H1 (cell line): ENCODE results near the gene C3orf52. TPM values are rescaled to one million over a fixed set of nuclear protein-coding genes. Genes with fewer than 3 reads are reported as not detected.

Experiments used
- CTCF ChIA-PET: fragments of 300-600 bp; sonication (Branson Sonifier 250); formaldehyde crosslinking; loops from one replicate; lab custom pipeline; 2021; ENCODE audit not compliant: partially characterized antibody; lab: Charles Lee
- POLR2A ChIA-PET: fragments of 300-600 bp; sonication (Branson Sonifier 250); formaldehyde crosslinking; loops from one replicate; lab custom pipeline; 2021; ENCODE audit warnings: inconsistent platforms; ENCODE audit not compliant: partially characterized antibody; lab: Charles Lee
- DNase-seq, 2 experiments: peaks; one replicate each; pipeline versions ENCODE4 v3.0.0 to v3.0.0-alpha.2; 2010 to 2022; ENCODE audit warnings: low spot score in 2 of 2, low read depth in 1 of 2, mixed read lengths in 1 of 2
- FAIRE-seq: peaks from 2 replicates; lab custom pipeline; 2011; peaks lifted over from hg19 to GRCh38; lab: Jason Lieb, UNC
- H2AFZ ChIP-seq: 2 replicates; pipeline ENCODE4 v1.8.1; 2012; ENCODE audit warnings: low read length, inconsistent platforms
- H2AK5ac ChIP-seq: 2 replicates; pipeline ENCODE4 v1.6.1; 2013; ENCODE audit warnings: low read depth, low read length
- H2BK120ac ChIP-seq: replicated peaks from 2 replicates; pipeline ENCODE3; 2013; ENCODE audit warnings: low read depth, low read length, inconsistent platforms
- H2BK12ac ChIP-seq: 2 replicates; pipeline ENCODE4 v1.6.1; 2013; ENCODE audit warnings: low read depth, low read length
- H2BK15ac ChIP-seq: 2 replicates; pipeline ENCODE4 v1.6.1; 2013; ENCODE audit warnings: low read length
- H2BK20ac ChIP-seq: 2 replicates; pipeline ENCODE4 v1.6.1; 2013; ENCODE audit warnings: low read length
- H2BK5ac ChIP-seq: 2 replicates; pipeline ENCODE4 v1.6.1; 2013; ENCODE audit warnings: low read depth, low read length
- H3K14ac ChIP-seq: 2 replicates; pipeline ENCODE4 v1.6.1; 2013; ENCODE audit warnings: inconsistent platforms; ENCODE audit not compliant: insufficient read length
- H3K18ac ChIP-seq: 2 replicates; pipeline ENCODE4 v1.6.1; 2013; ENCODE audit warnings: low read length; ENCODE audit errors: extremely low read depth
- H3K23ac ChIP-seq: 2 replicates; pipeline ENCODE4 v1.6.1; 2013; ENCODE audit warnings: inconsistent platforms; ENCODE audit not compliant: insufficient read length
- H3K23me2 ChIP-seq: 2 replicates; pipeline ENCODE4 v1.6.1; 2013; ENCODE audit warnings: low read depth, low read length
- H3K27ac ChIP-seq: 2 replicates; pipeline ENCODE4 v1.6.1; 2011; ENCODE audit warnings: low read depth, low read length, inconsistent platforms
- H3K27me3 ChIP-seq, 4 experiments: replicated peaks in 1 of 4; 1 replicate in 1 of 4; 2 replicates in 3 of 4; pipeline versions ENCODE4 v1.6.1 to v1.8.1; 2011 to 2013; ENCODE audit warnings: low read length in 3 of 4, mild to moderate bottlenecking in 3 of 4, inconsistent platforms in 2 of 4, mixed read lengths in 2 of 4, moderate library complexity in 1 of 4; ENCODE audit not compliant: control insufficient read depth in 3 of 4, insufficient read depth in 3 of 4; ENCODE audit errors: extremely low read depth in 1 of 4
- H3K36me3 ChIP-seq, 4 experiments: 2 replicates each; pipeline versions ENCODE4 v1.6.1 to v1.8.1; 2011 to 2013; ENCODE audit warnings: mild to moderate bottlenecking in 4 of 4, low read length in 3 of 4, moderate library complexity in 2 of 4, control low read depth in 1 of 4, inconsistent platforms in 1 of 4; ENCODE audit not compliant: insufficient read depth in 4 of 4, control insufficient read depth in 2 of 4
- H3K4ac ChIP-seq: replicated peaks from 2 replicates; pipeline ENCODE3; 2013; ENCODE audit warnings: low read length, low read depth, mixed read lengths, inconsistent platforms; ENCODE audit not compliant: insufficient read length
- H3K4me1 ChIP-seq, 4 experiments: replicated peaks in 1 of 4; 1 replicate in 1 of 4; 2 replicates in 3 of 4; pipeline versions ENCODE4 v1.6.1 to v1.8.1; 2011 to 2013; ENCODE audit warnings: low read length in 3 of 4, inconsistent platforms in 2 of 4, mixed read lengths in 1 of 4; ENCODE audit not compliant: insufficient read depth in 4 of 4, control insufficient read depth in 3 of 4
- H3K4me2 ChIP-seq, 2 experiments: 2 replicates each; pipeline versions ENCODE4 v1.6.1 to v1.8.1; 2011 to 2013; ENCODE audit warnings: low read depth in 2 of 2, low read length in 2 of 2, control low read depth in 1 of 2, inconsistent platforms in 1 of 2, mild to moderate bottlenecking in 1 of 2; ENCODE audit not compliant: insufficient read depth in 1 of 2
- H3K4me3 ChIP-seq, 4 experiments: fragments of 200-600, 300-600 bp in 1 of 4; sonication (generic), shearing (Covaris generic), sonication (Bioruptor Twin) in 1 of 4; 2 replicates each; pipeline versions ENCODE4 v1.5.1 to v1.8.1; 2011 to 2016; ENCODE audit warnings: low read length in 4 of 4, low read depth in 3 of 4, control low read depth in 2 of 4, inconsistent platforms in 2 of 4, mild to moderate bottlenecking in 2 of 4, mixed read lengths in 1 of 4, moderate library complexity in 1 of 4; ENCODE audit not compliant: insufficient read depth in 2 of 4; ENCODE audit errors: extremely low read depth in 1 of 4
- H3K56ac ChIP-seq: replicated peaks from 2 replicates; pipeline ENCODE3; 2013; ENCODE audit warnings: low read depth, mild to moderate bottlenecking, mixed read lengths, low read length, inconsistent platforms; ENCODE audit not compliant: insufficient read length
- H3K79me1 ChIP-seq: 2 replicates; pipeline ENCODE4 v1.6.1; 2013; ENCODE audit warnings: low read depth, low read length, control low read depth
- H3K79me2 ChIP-seq, 2 experiments: 2 replicates each; pipeline versions ENCODE4 v1.6.1 to v1.8.1; 2012 to 2013; ENCODE audit warnings: low read length in 2 of 2, mild to moderate bottlenecking in 2 of 2, inconsistent platforms in 1 of 2; ENCODE audit not compliant: insufficient read depth in 2 of 2, control insufficient read depth in 1 of 2
- H3K9ac ChIP-seq, 4 experiments: replicated peaks in 1 of 4; 1 replicate in 1 of 4; 2 replicates in 3 of 4; pipeline versions ENCODE4 v1.6.1 to v1.8.1; 2011 to 2013; ENCODE audit warnings: low read depth in 3 of 4, low read length in 3 of 4, control low read depth in 2 of 4, mild to moderate bottlenecking in 2 of 4, moderate library complexity in 2 of 4, inconsistent platforms in 1 of 4; ENCODE audit errors: extremely low read depth in 1 of 4
- H3K9me3 ChIP-seq, 2 experiments: 2 replicates each; pipeline versions ENCODE4 v1.6.1 to v1.8.1; 2012 to 2013; ENCODE audit warnings: mild to moderate bottlenecking in 2 of 2, moderate library complexity in 2 of 2, control low read depth in 1 of 2, inconsistent platforms in 1 of 2, low read depth in 1 of 2, low read length in 1 of 2, mixed read lengths in 1 of 2; ENCODE audit not compliant: insufficient read depth in 2 of 2
- H4K20me1 ChIP-seq, 2 experiments: replicated peaks in 1 of 2; 2 replicates each; pipeline versions ENCODE3 to v1.8.1; 2011 to 2013; ENCODE audit warnings: inconsistent platforms in 2 of 2, low read length in 2 of 2, mild to moderate bottlenecking in 1 of 2; ENCODE audit not compliant: insufficient read depth in 2 of 2, control insufficient read depth in 1 of 2
- H4K5ac ChIP-seq: 2 replicates; pipeline ENCODE4 v1.6.1; 2013; ENCODE audit warnings: low read length, low read depth, mixed read lengths, inconsistent platforms; ENCODE audit not compliant: insufficient read length
- H4K8ac ChIP-seq: 2 replicates; pipeline ENCODE4 v1.8.0; 2013; ENCODE audit warnings: mild to moderate bottlenecking, moderate library complexity, low read length, inconsistent platforms; ENCODE audit not compliant: insufficient read depth; ENCODE audit errors: extremely low read depth
- H4K91ac ChIP-seq: replicated peaks from 2 replicates; pipeline ENCODE3; 2013; ENCODE audit warnings: low read length, mixed read lengths, inconsistent platforms; ENCODE audit not compliant: insufficient read length
- CHD2 ChIP-seq: IDR thresholded peaks from 2 replicates; pipeline ENCODE4 v1.6.1; 2012; ENCODE audit warnings: low read length, improper control_type of control experiment
- CTCF ChIP-seq, 3 experiments: IDR thresholded peaks; 1 replicate in 2 of 3; 2 replicates in 1 of 3; pipeline versions ENCODE4 v1.5.1 to v1.6.1; 2011; ENCODE audit warnings: low read length in 3 of 3, mild to moderate bottlenecking in 3 of 3, inconsistent platforms in 2 of 3, low read depth in 1 of 3, moderate library complexity in 1 of 3; ENCODE audit not compliant: insufficient read depth in 1 of 3; ENCODE audit errors: control extremely low read depth in 1 of 3
- POLR2AphosphoS5 ChIP-seq: IDR thresholded peaks from 2 replicates; pipeline ENCODE4 v1.6.1; 2011; ENCODE audit warnings: low read depth, low read length
- RAD21 ChIP-seq, 2 experiments: IDR thresholded peaks in 1 of 2; conservative IDR thresholded peaks in 1 of 2; 2 replicates each; pipeline ENCODE4 v1.6.1; 2011; ENCODE audit warnings: low read depth in 2 of 2, low read length in 2 of 2, improper control_type of control experiment in 1 of 2, inconsistent platforms in 1 of 2, mild to moderate bottlenecking in 1 of 2, moderate library complexity in 1 of 2
- SIRT6 ChIP-seq: IDR thresholded peaks from one replicate; pipeline ENCODE4 v1.7.1; 2012; ENCODE audit warnings: low read length, inconsistent platforms
- WGBS, 2 experiments: shearing (Covaris generic) in 1 of 2; methylation state at CpG; one replicate each; pipeline versions ENCODE4 v1.1.6 to v1.1.7; 2013 to 2015; ENCODE audit warnings: low lambda C conversion rate in 2 of 2, mixed read lengths in 2 of 2, inconsistent platforms in 1 of 2, low coverage in 1 of 2, missing lambda C conversion rate in 1 of 2; ENCODE audit not compliant: insufficient replicate concordance in 2 of 2, insufficient coverage in 1 of 2, insufficient read length in 1 of 2; ENCODE audit errors: extremely low coverage in 1 of 2, missing lambda C conversion rate in 1 of 2; 5-methylcytosine and 5-hydroxymethylcytosine counted together
- polyA plus RNA-seq, 7 experiments: library from polyadenylated mRNA; depleted of rRNA in 3 of 7; stranded (reverse) in 5 of 7; unstranded in 2 of 7; fragments of >200 nt in 5 of 7; fragments of 200-250 nt in 2 of 7; gene quantifications; 1 replicate in 5 of 7; 2 replicates in 1 of 7; 4 replicates in 1 of 7; pipeline versions ENCODE4 v1.2.1 to v1.2.3, GENCODE V29; 2011 to 2013; ENCODE audit warnings: missing spikeins in 2 of 7, mixed read lengths in 2 of 7
- total RNA-seq: library from RNA; stranded (reverse); fragmentation: NEBNext Ultra II Directional; extraction: Animal tissue kit (Norgen Biotek cat#: 25700); gene quantifications from 2 replicates; pipeline ENCODE4 v1.2.1, GENCODE V29; 2021

The C3orf52 gene
- total and polyA plus RNA-seq, 2 of the 8 experiments (the other 6 are each of a cell fraction or from before 2014, with no cell fraction given) = 9.7 to 13.1 TPM

GRCh38 chr3:112111785-112112402 lies 25.7 kb downstream of the C3orf52 start:
- H3K14ac ChIP-seq = no peak overlapping the region
- no peak overlapping the region for H3K27ac ChIP-seq
- H3K4me3 ChIP-seq = no peak overlapping the region
- H3K4me2 ChIP-seq = no peak overlapping the region
- no peak overlapping the region for H2BK120ac ChIP-seq
- no peak overlapping the region for H3K9ac ChIP-seq
- POLR2A ChIA-PET = interaction anchor here (1.2 kb wide), 1 partner anchor 25 kb away, joined by 4 read pairs; no protein-coding TSS in a partner anchor
- no peak for TF ChIP-seq CHD2
- no peak for TF ChIP-seq POLR2AphosphoS5
- TF ChIP-seq SIRT6 = no peak
- peak; percentile 65 to 94 (median 86) for TF ChIP-seq CTCF (IDR thresholded peaks at IDR 0.05; ENCODE audit: control extremely low read depth in 1 of 3, insufficient read depth in 1 of 3, low read depth in 1 of 3, low read length in 3 of 3)
- TF ChIP-seq RAD21 (IDR thresholded peaks at IDR 0.05 in 1 of 2, conservative IDR thresholded peaks at IDR 0.05 in 1 of 2; ENCODE audit: low read depth in 2 of 2, low read length in 2 of 2) = peak; percentile 96 to 99
- H3K36me3 ChIP-seq = peaks cover 0 to 6% (median 3%) of the 10 kb centered on the region in 4 experiments; a peak in 6 of 8 replicates
- no peak overlapping the region for H4K91ac ChIP-seq
- no peaks in the 10 kb centered on the region for H3K23me2 ChIP-seq
- no peak overlapping the region for H2BK5ac ChIP-seq
- H3K4me1 ChIP-seq = peaks cover 0 to 5% (median 0%) of the 10 kb centered on the region in 4 experiments; a peak in 1 of 7 replicates
- DNase-seq (peak in 1 of 2 experiments; percentile 31), FAIRE-seq (peak; percentile 93)
- H4K20me1 ChIP-seq = no peaks in the 10 kb centered on the region
- no peak overlapping the region for H3K18ac ChIP-seq
- no peak overlapping the region for H2BK12ac ChIP-seq
- H3K9me3 ChIP-seq = no peaks in the 10 kb centered on the region
- H3K56ac ChIP-seq = no peak overlapping the region
- no peaks in the 10 kb centered on the region for H3K27me3 ChIP-seq
- no peaks in the 10 kb centered on the region for H3K79me2 ChIP-seq
- no peak overlapping the region for H3K23ac ChIP-seq
- WGBS, 2 experiments = 43% methylated on average over 3 of the region's 3 CpGs; no CpG with 5 or more reads in 1 of the 2 experiments
- H2BK15ac ChIP-seq = no peak overlapping the region
- no peak overlapping the region for H4K8ac ChIP-seq
- H3K79me1 ChIP-seq = no peaks in the 10 kb centered on the region
- H2AK5ac ChIP-seq = no peak overlapping the region
- no peak overlapping the region for H2BK20ac ChIP-seq
- no peak overlapping the region for H4K5ac ChIP-seq
- no peak overlapping the region for H3K4ac ChIP-seq
- H2AFZ ChIP-seq = no peak overlapping the region
- CTCF ChIA-PET = interaction anchor here (0.6 to 3.9 kb wide), 60 partner anchors 9 to 1152 kb away, joined by 3 to 31 read pairs (median 4); partner anchors contain the start of genes C3orf52, CD200, GTPBP8 and SLC9C1
